Measurements from ENCODE around the gene CAPN2. TPM values are rescaled to one million over a fixed set of nuclear protein-coding genes. Genes with fewer than 3 reads are reported as not detected.

CAPN2 gene
- total RNA-seq, 1 experiment from 2014 or later: 459 TPM

GRCh38 chr1:223750730-223751570 lies 38.6 kb downstream of the CAPN2 start:
- no peak overlapping the region for H3K27ac ChIP-seq
- CTCF ChIA-PET: no interaction called here

GRCh38 chr1:223751696-223752095 lies 39.4 kb downstream of the CAPN2 start:
- TF ChIP-seq EZH2 (IDR thresholded peaks at IDR 0.05; ENCODE audit: low read depth): no peak
- no peak for TF ChIP-seq CTCF (conservative IDR thresholded peaks at IDR 0.05)
- BruUV-seq (replicated peaks): no TSS peak
- no peak overlapping the region for H3K4me2 ChIP-seq
- no peaks in the 10 kb centered on the region for H4K20me1 ChIP-seq (ENCODE audit: insufficient read depth)
- intact Hi-C loops (cut with micrococcal nuclease; ENCODE audit: unreplicated experiment): no loop called here
- DNase-seq: no peak
- peaks cover 4% of the 10 kb centered on the region; the same call in 1 of the 2 replicates for H3K79me2 ChIP-seq (ENCODE audit: low read depth)
- no peaks in the 10 kb centered on the region for H3K9me3 ChIP-seq (ENCODE audit: insufficient read depth, low read depth)
- H3K9me2 ChIP-seq (ENCODE audit: insufficient read depth): no peaks in the 10 kb centered on the region
- H3K27me3 ChIP-seq (ENCODE audit: insufficient read depth, low read depth): no peaks in the 10 kb centered on the region
- no peaks in the 10 kb centered on the region for H3K4me1 ChIP-seq (replicated peaks; ENCODE audit: insufficient read depth)
- ChIA-PET CTCF (no interaction called here), POLR2A (ENCODE audit: unreplicated experiment) (interaction anchor here (0.5 to 0.6 kb wide), 2 partner anchors 43 to 85 kb away, joined by 4 read pairs; no protein-coding TSS in a partner anchor)
- H3K27ac ChIP-seq: no peak overlapping the region
- H3K36me3 ChIP-seq (ENCODE audit: low read depth): peaks cover 59% of the 10 kb centered on the region
- no peak overlapping the region for H3K4me3 ChIP-seq
- H3F3A ChIP-seq (ENCODE audit: insufficient read depth, low read depth): peaks cover 54% of the 10 kb centered on the region; the same call in 1 of the 2 replicates
- H2AFZ ChIP-seq: no peak overlapping the region

More at GRCh38 chr1:223750730-223751570, 38.6 kb downstream of the CAPN2 start:
- intact Hi-C loops (cut with micrococcal nuclease; ENCODE audit: unreplicated experiment): no loop called here
- no peaks in the 10 kb centered on the region for H3K27me3 ChIP-seq (ENCODE audit: insufficient read depth, low read depth)
- no peaks in the 10 kb centered on the region for H3K4me1 ChIP-seq (replicated peaks; ENCODE audit: insufficient read depth)
- peaks cover 6% of the 10 kb centered on the region for H3K79me2 ChIP-seq (ENCODE audit: low read depth)
- H2AFZ ChIP-seq: no peak overlapping the region
- BruUV-seq (replicated peaks): no TSS peak
- DNase-seq: no peak
- no peak overlapping the region for H3K4me2 ChIP-seq
- H3K36me3 ChIP-seq (ENCODE audit: low read depth): peaks cover 67% of the 10 kb centered on the region
- no peak for TF ChIP-seq EZH2 (IDR thresholded peaks at IDR 0.05; ENCODE audit: low read depth)
- TF ChIP-seq CTCF (conservative IDR thresholded peaks at IDR 0.05): no peak
- no peaks in the 10 kb centered on the region; the same call in 1 of the 2 replicates for H4K20me1 ChIP-seq (ENCODE audit: insufficient read depth)
- POLR2A ChIA-PET (ENCODE audit: unreplicated experiment): interaction anchor here (0.6 kb wide), 1 partner anchor 42 kb away, joined by 4 read pairs; no protein-coding TSS in a partner anchor
- no peak overlapping the region for H3K4me3 ChIP-seq
- H3K9me2 ChIP-seq (ENCODE audit: insufficient read depth): no peaks in the 10 kb centered on the region
- H3K9me3 ChIP-seq (ENCODE audit: insufficient read depth, low read depth): no peaks in the 10 kb centered on the region
- H3F3A ChIP-seq (ENCODE audit: insufficient read depth, low read depth): peaks cover 56% of the 10 kb centered on the region

- no peak overlapping the region for H2AFZ ChIP-seq
- DNase-seq: no peak
- H3K4me2 ChIP-seq: no peak overlapping the region
- CTCF ChIA-PET: interaction anchor here (0.6 kb wide), 1 partner anchor 60 kb away, joined by 4 read pairs; no protein-coding TSS in a partner anchor
- H3K9me3 ChIP-seq (ENCODE audit: insufficient read depth, low read depth): no peaks in the 10 kb centered on the region
- H4K20me1 ChIP-seq (ENCODE audit: insufficient read depth): no peaks in the 10 kb centered on the region
- H3K27me3 ChIP-seq (ENCODE audit: insufficient read depth, low read depth): no peaks in the 10 kb centered on the region
- no TSS peak for BruUV-seq (replicated peaks)
- no peak overlapping the region for H3K4me3 ChIP-seq
- H3K4me1 ChIP-seq (replicated peaks; ENCODE audit: insufficient read depth): no peaks in the 10 kb centered on the region
- POLR2A ChIA-PET (ENCODE audit: unreplicated experiment): interaction anchor here (0.7 kb wide), 2 partner anchors 47 to 581 kb away, joined by 3 to 6 read pairs; no protein-coding TSS in a partner anchor
- H3K27ac ChIP-seq: no peak overlapping the region
- no peaks in the 10 kb centered on the region for H3K9me2 ChIP-seq (ENCODE audit: insufficient read depth)
- H3F3A ChIP-seq (ENCODE audit: insufficient read depth, low read depth): peaks cover 42% of the 10 kb centered on the region; the same call in 1 of the 2 replicates
- TF ChIP-seq EZH2 (IDR thresholded peaks at IDR 0.05; ENCODE audit: low read depth) (no peak), CTCF (conservative IDR thresholded peaks at IDR 0.05) (no peak)
- intact Hi-C loops (cut with micrococcal nuclease; ENCODE audit: unreplicated experiment): no loop called here
- peaks cover 4% of the 10 kb centered on the region; the same call in 1 of the 2 replicates for H3K79me2 ChIP-seq (ENCODE audit: low read depth)
- H3K36me3 ChIP-seq (ENCODE audit: low read depth): peaks cover 54% of the 10 kb centered on the region
Observed at GRCh38 chr1:223752721-223753515, 40.6 kb downstream of the CAPN2 start.
